ENCODE results near the gene THOC1. TPM values are rescaled to one million over a fixed set of nuclear protein-coding genes. Genes with fewer than 3 reads are reported as not detected.

Gene THOC1
- total and polyA plus RNA-seq, 8 donors, result 14.2 to 122 (median 30.6) TPM

- Histone ChIP-seq H3K27me3 (no peaks in the 10 kb centered on the region), H3K36me3 (peaks cover 38 to 100% (median 97%) of the 10 kb centered on the region in 4 donors), H3K27ac (no peak overlapping the region), H3K9me3 (peaks cover 0 to 3% (median 0%) of the 10 kb centered on the region in 4 donors), H3K4me1 (no peaks in the 10 kb centered on the region), H3K4me3 (no peak overlapping the region)
- intact Hi-C loops (cut with DNase I; ENCODE audit: low total_unique reads), result no loop called here
- TF ChIP-seq POLR2AphosphoS5 (IDR thresholded peaks at IDR 0.05), result no peak
- no peak for TF ChIP-seq POLR2A (IDR thresholded peaks at IDR 0.05)
- no peak for TF ChIP-seq EP300 (IDR thresholded peaks at IDR 0.05)
- TF ChIP-seq, protein P1, sequence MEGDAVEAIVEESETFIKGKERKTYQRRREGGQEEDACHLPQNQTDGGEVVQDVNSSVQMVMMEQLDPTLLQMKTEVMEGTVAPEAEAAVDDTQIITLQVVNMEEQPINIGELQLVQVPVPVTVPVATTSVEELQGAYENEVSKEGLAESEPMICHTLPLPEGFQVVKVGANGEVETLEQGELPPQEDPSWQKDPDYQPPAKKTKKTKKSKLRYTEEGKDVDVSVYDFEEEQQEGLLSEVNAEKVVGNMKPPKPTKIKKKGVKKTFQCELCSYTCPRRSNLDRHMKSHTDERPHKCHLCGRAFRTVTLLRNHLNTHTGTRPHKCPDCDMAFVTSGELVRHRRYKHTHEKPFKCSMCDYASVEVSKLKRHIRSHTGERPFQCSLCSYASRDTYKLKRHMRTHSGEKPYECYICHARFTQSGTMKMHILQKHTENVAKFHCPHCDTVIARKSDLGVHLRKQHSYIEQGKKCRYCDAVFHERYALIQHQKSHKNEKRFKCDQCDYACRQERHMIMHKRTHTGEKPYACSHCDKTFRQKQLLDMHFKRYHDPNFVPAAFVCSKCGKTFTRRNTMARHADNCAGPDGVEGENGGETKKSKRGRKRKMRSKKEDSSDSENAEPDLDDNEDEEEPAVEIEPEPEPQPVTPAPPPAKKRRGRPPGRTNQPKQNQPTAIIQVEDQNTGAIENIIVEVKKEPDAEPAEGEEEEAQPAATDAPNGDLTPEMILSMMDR (IDR thresholded peaks at IDR 0.05), result no peak
- 86 to 97% (median 87%) methylated on average over 2 of the region's 2 CpGs for WGBS, 5 donors
- DNase-seq, result no peak
Measured at GRCh38 chr18:250685-251084, 17.2 kb downstream of the THOC1 start.

- H3K4me3 ChIP-seq, result no peak overlapping the region
- intact Hi-C loops (cut with DNase I; ENCODE audit: low total_unique reads), result no loop called here
- DNase-seq, result no peak
- peaks cover 25 to 100% (median 96%) of the 10 kb centered on the region in 4 donors for H3K36me3 ChIP-seq
- no peak overlapping the region for H3K27ac ChIP-seq
- 91 to 96% (median 93%) methylated on average over 4 of the region's 4 CpGs for WGBS, 5 donors
- peaks cover 0 to 2% (median 0%) of the 10 kb centered on the region in 4 donors for H3K9me3 ChIP-seq
- no peaks in the 10 kb centered on the region for H3K4me1 ChIP-seq
- no peaks in the 10 kb centered on the region for H3K27me3 ChIP-seq
- TF ChIP-seq POLR2A (IDR thresholded peaks at IDR 0.05), result no peak
- no peak for TF ChIP-seq POLR2AphosphoS5 (IDR thresholded peaks at IDR 0.05)
- TF ChIP-seq, protein P1 (IDR thresholded peaks at IDR 0.05), result no peak
- no peak for TF ChIP-seq EP300 (IDR thresholded peaks at IDR 0.05)
Measured at GRCh38 chr18:248053-248452, 19.8 kb downstream of the THOC1 start.

DNA sequence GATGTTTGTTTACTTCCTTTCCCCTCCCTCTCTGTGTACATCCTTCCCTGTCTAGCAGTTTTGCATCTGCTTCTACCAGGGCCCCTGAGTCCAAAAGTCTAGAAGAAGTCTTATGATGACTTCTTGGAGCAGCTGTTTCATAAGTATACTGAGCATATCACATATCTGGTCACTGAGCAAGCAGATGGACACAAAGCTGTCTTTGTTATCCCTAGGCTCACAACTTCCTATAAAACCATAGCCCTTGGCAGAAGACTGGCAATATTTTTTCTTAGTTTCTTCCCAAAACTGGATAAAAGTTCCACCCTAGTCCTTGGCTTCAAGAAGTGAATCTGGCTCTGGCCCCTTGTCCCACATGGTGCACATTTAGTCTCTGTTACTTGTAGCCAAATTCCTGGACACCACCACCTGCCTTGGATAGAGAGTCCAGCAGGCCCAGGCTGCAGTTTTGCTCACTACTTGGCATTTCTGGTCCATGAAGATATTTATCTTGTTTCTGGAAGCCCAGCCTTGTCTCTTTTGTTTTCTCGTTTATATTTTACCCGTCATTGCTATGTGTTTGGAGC is 22.5 kb downstream of the THOC1 start:
- no peak for DNase-seq
- H3K27me3 ChIP-seq, result no peaks in the 10 kb centered on the region
- H3K36me3 ChIP-seq, result peaks cover 8 to 90% (median 87%) of the 10 kb centered on the region in 4 donors
- H3K9me3 ChIP-seq, result no peaks in the 10 kb centered on the region
- no peak overlapping the region for H3K4me3 ChIP-seq
- 91 to 98% (median 94%) methylated on average over 2 of the region's 2 CpGs for WGBS, 5 donors
- TF ChIP-seq, protein P1 (IDR thresholded peaks at IDR 0.05), result no peak
- TF ChIP-seq POLR2AphosphoS5 (IDR thresholded peaks at IDR 0.05) (no peak), POLR2A (IDR thresholded peaks at IDR 0.05) (no peak), EP300 (IDR thresholded peaks at IDR 0.05) (no peak)
- peaks cover 0 to 3% (median 0%) of the 10 kb centered on the region in 4 donors for H3K4me1 ChIP-seq
- intact Hi-C loops (cut with DNase I; ENCODE audit: low total_unique reads), result no loop called here
- H3K27ac ChIP-seq, result no peak overlapping the region

DNA sequence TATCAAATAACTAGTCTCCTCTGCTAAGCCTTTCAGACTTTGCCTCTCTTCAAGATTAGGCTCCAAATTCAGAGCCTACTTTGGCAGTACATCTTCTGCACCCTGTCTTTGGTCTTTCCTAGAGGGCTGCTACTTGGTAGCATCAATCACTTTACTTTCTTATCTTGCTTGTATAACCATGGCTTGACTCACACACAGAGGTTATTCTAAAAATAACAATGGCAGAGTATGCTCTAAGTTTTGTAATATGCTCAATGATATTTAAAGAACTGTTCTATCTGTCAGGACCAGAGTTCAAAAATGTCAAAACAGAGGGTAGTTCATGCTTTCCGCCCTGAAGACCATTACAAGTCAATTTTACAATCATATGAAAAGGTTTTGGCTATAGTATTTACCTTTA is 27.7 kb downstream of the THOC1 start:
- peaks cover 0 to 49% (median 46%) of the 10 kb centered on the region in 4 donors for H3K36me3 ChIP-seq
- H3K4me3 ChIP-seq, result no peak overlapping the region
- no peak overlapping the region for H3K27ac ChIP-seq
- intact Hi-C loops (cut with DNase I; ENCODE audit: low total_unique reads), result no loop called here
- WGBS, 5 donors, result 89 to 100% (median 98%) methylated on average over 1 of the region's 1 CpG
- H3K4me1 ChIP-seq, result peaks cover 0 to 6% (median 0%) of the 10 kb centered on the region in 4 donors
- no peak for TF ChIP-seq POLR2AphosphoS5 (IDR thresholded peaks at IDR 0.05)
- TF ChIP-seq, protein P1 (IDR thresholded peaks at IDR 0.05), result no peak
- no peak for TF ChIP-seq POLR2A (IDR thresholded peaks at IDR 0.05)
- TF ChIP-seq EP300 (IDR thresholded peaks at IDR 0.05), result no peak
- no peaks in the 10 kb centered on the region for H3K9me3 ChIP-seq
- DNase-seq, result no peak
- no peaks in the 10 kb centered on the region for H3K27me3 ChIP-seq
